ENCODE results near the gene NDUFB7. TPM values are rescaled to one million over a fixed set of nuclear protein-coding genes. Genes with fewer than 3 reads are reported as not detected.
"Not testable (repeated sequence)": the region's sequence is repeated elsewhere in the genome, so short reads cannot be mapped to it uniquely, and the experiment has no call there.

NDUFB7 gene
- total RNA-seq, 3 donors from 2014 or later, result 172 to 255 (median 241) TPM

DNA sequence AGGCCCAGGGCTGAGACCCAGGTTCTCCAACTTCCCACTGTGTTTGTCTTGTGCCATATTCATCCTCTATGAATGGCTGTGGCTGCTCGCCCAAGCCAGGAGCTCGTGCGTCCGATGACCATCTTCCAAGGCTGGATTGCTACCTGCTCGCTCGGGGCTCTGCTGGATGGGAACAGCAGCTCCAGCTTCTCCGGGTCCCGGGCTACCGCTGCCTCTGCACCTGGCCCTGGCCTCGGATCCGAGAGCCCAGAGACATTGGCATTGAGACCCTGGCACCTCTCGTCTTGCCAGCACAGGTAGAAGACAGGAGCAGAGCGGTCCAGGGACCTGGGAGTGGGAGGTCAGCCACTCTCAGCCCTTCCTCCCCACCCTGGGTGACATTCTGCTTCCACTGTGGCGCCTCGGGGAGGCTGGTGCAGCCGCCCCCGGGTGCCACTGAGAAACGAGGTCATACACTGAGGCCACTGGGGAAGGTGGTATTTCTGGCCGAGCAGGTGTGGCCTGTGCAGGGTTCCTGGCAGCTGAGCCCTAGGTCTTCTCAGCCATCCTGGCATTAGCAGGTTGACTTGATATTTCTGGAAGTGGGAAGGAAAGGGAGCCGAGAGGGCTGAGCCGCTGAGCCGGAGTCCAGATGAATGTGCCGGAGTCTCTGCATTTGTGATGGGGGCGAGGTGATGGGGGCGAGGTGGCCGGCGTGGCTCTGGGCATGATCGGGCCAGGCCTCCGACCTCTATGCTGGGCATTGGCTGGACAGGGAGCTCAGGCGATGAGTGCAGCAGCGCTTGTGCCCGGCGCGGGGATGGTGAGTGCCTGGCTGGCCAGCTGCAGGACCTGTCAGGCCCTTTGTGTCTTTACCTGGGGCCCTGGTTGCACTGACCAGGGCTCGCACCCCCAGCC is 18.6 kb downstream of the NDUFB7 start:
- H3K4me1 ChIP-seq (ENCODE audit: low read depth), result peaks cover 32% of the 10 kb centered on the region
- TF ChIP-seq, protein P1, sequence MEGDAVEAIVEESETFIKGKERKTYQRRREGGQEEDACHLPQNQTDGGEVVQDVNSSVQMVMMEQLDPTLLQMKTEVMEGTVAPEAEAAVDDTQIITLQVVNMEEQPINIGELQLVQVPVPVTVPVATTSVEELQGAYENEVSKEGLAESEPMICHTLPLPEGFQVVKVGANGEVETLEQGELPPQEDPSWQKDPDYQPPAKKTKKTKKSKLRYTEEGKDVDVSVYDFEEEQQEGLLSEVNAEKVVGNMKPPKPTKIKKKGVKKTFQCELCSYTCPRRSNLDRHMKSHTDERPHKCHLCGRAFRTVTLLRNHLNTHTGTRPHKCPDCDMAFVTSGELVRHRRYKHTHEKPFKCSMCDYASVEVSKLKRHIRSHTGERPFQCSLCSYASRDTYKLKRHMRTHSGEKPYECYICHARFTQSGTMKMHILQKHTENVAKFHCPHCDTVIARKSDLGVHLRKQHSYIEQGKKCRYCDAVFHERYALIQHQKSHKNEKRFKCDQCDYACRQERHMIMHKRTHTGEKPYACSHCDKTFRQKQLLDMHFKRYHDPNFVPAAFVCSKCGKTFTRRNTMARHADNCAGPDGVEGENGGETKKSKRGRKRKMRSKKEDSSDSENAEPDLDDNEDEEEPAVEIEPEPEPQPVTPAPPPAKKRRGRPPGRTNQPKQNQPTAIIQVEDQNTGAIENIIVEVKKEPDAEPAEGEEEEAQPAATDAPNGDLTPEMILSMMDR (IDR thresholded peaks at IDR 0.05), result no peak
- H3K9me3 ChIP-seq, result no peaks in the 10 kb centered on the region
- no peak overlapping the region for H3K4me3 ChIP-seq
- ATAC-seq (no peak), DNase-seq (no peak)
- H3K36me3 ChIP-seq (ENCODE audit: low read depth), result no peaks in the 10 kb centered on the region
- intact Hi-C loops (cut with DNase I, micrococcal nuclease), result no loop called here

DNA sequence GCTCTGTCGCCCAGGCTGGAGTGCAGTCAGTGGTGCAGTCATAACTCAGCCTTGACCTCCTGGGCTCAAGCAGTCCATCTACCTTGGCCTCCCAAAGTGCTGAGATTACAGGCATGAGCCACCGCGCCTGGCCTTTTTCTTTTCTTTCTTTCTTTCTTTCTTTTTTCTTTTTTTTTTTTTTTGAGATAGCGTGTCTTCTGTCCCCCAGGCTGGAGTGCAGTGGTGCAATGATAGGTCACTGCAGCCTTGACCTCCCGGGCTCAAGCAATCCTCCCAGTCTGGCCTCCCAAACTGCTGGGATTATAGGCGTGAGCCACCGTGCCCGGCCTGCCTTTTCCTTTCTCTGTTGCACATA is 19.9 kb downstream of the NDUFB7 start:
- intact Hi-C loops (cut with DNase I, micrococcal nuclease); ATAC-seq; H3K4me3 ChIP-seq; DNase-seq; H3K36me3 ChIP-seq (ENCODE audit: low read depth); H3K9me3 ChIP-seq: not testable (repeated sequence)
- peaks cover 32% of the 10 kb centered on the region for H3K4me1 ChIP-seq (ENCODE audit: low read depth)

DNA sequence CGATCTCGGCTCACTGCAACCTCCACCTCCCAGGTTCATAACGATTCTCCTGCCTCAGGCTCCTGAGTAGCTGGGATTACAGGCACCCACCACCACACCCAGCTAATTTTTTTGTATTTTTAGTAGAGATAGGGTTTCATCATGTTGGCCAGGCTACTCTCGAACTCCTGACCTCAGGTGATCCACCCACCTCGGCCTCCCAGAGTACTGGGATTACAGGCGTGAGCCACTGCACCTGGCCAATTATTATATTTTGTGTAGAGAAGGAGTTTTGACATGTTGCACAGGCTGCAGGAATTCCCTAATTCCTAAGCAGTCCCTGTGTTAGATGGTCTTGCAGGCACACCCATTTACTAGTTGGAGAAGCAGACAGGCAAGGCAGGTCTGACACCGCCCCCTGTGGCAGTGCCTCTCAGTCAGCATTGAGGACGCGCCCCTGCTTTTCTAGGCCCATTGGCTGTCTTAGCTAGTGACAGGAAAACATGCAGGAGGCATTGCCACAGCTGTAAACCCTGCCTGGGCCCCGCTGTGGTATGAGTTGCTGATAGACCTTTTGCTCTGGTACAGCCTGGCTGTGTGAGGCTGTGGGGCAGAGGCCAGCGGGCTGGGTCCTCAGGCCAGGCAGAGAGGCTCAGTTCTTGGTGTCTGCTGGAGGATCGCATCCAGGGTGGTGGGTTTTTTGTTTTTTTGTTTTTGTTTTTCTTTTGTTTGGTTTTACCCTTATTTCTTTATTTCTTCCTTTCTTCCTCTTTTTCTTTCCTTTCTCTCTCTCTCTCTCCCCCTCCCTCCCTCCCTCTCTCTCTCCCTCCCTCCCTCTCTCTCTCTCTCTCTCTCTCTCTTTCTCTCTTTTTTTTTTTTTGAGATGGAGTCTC is 20.5 kb downstream of the NDUFB7 start:
- peaks cover 27% of the 10 kb centered on the region for H3K4me1 ChIP-seq (ENCODE audit: low read depth)
- H3K4me3 ChIP-seq; intact Hi-C loops (cut with DNase I, micrococcal nuclease); H3K9me3 ChIP-seq; H3K36me3 ChIP-seq (ENCODE audit: low read depth): not testable (repeated sequence)
- DNase-seq, result peak; percentile 83 to 87 (median 85)
- TF ChIP-seq, protein P1 (IDR thresholded peaks at IDR 0.05), result peak; percentile 25
- peak; percentile 80 for ATAC-seq

- H3K36me3 ChIP-seq (ENCODE audit: low read depth), result no peaks in the 10 kb centered on the region
- no peaks in the 10 kb centered on the region for H3K9me3 ChIP-seq
- peak; percentile 82 for ATAC-seq
- intact Hi-C loops (cut with DNase I, micrococcal nuclease), result no loop called here
- DNase-seq, result peak; percentile 89 to 92 (median 90)
- no peak overlapping the region for H3K4me3 ChIP-seq
- peaks cover 26% of the 10 kb centered on the region for H3K4me1 ChIP-seq (ENCODE audit: low read depth)
- TF ChIP-seq, protein P1 (IDR thresholded peaks at IDR 0.05), result no peak
Measured at GRCh38 chr19:14550201-14550754, 21.6 kb downstream of the NDUFB7 start.

DNA sequence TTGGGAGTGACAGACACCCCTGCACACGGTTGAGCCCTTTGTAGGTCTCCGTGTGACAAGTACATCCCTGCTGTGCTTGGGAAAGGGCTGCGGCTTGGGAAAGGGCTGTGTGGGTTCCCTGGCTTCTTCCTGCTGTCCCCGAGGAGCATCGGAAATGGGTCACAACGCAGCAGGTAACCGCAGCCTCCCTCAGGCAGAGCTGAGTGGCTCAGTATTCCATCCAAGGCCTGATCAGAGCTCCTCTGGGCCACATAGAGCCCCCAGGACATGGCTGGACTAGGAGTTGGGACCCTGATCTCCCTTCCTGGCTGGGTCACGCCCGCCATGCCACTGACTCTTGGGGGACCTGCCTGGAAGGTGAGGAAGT is 26.2 kb downstream of the NDUFB7 start:
- DNase-seq (no peak), ATAC-seq (no peak)
- no peak overlapping the region for H3K4me3 ChIP-seq
- TF ChIP-seq, protein P1 (IDR thresholded peaks at IDR 0.05), result no peak
- no peaks in the 10 kb centered on the region for H3K9me3 ChIP-seq
- H3K36me3 ChIP-seq (ENCODE audit: low read depth), result no peaks in the 10 kb centered on the region
- H3K4me1 ChIP-seq (ENCODE audit: low read depth), result peaks cover 14% of the 10 kb centered on the region
- intact Hi-C loops (cut with DNase I, micrococcal nuclease), result no loop called here

Measured in mucosa of descending colon (tissue), 3 donors.